GM12878 (cell line): ENCODE measurements around the gene SPDYE4. TPM values are rescaled to one million over a fixed set of nuclear protein-coding genes. Genes with fewer than 3 reads are reported as not detected.
A peak's percentile ranks its signal among the peaks of the same experiment; 100 is the strongest.

ENCODE experiments used
- ATAC-seq: fragments of 200-7000 bp; cut with Tn5 transposase; 3 replicates; pipeline ENCODE4 v1.9.1; 2020; ENCODE audit warnings: mild to moderate bottlenecking, moderate library complexity
- BruUV-seq: library from RNA; stranded (reverse); fragments of 400-500 nt; replicated peaks from 2 replicates; lab custom pipeline; 2021; lab: Mats Ljungman, UMichigan
- CTCF ChIA-PET: fragments of 300-600 bp; sonication (Branson Sonifier 250); formaldehyde crosslinking; extraction: SDS; loops from one replicate; lab custom pipeline; 2021; ENCODE audit warnings: inconsistent platforms; lab: Yijun Ruan, JAX
- POLR2A ChIA-PET: fragments of 350-600 bp; formaldehyde crosslinking; extraction: SDS; loops from one replicate; lab custom pipeline; 2021; ENCODE audit warnings: inconsistent platforms; lab: Charles Lee
- RAD21 ChIA-PET: fragments of 300-600 bp; sonication (Branson Sonifier 250); formaldehyde crosslinking; loops from one replicate; lab custom pipeline; 2023; ENCODE audit warnings: antibody characterized with exemption; ENCODE audit not compliant: unreplicated experiment; lab: Charles Lee
- SMC1A ChIA-PET: fragments of 300-600 bp; sonication (Branson Sonifier 250); formaldehyde crosslinking; loops from one replicate; lab custom pipeline; 2023; ENCODE audit not compliant: unreplicated experiment, uncharacterized antibody; lab: Charles Lee
- DNase-seq: peaks from one replicate; pipeline ENCODE4 v3.0.0-alpha.2; 2011; ENCODE audit warnings: low read depth, low spot score
- FAIRE-seq: peaks from 3 replicates; lab custom pipeline; 2011; peaks lifted over from hg19 to GRCh38; lab: Jason Lieb, UNC
- H2AFZ ChIP-seq: 2 replicates; pipeline ENCODE4 v1.6.0; 2011; ENCODE audit warnings: low read depth, low read length, control low read depth; ENCODE audit not compliant: control insufficient read depth
- H3K27ac ChIP-seq: 2 replicates; pipeline ENCODE4 v1.5.1; 2011; ENCODE audit warnings: control low read depth; ENCODE audit not compliant: control insufficient read depth, insufficient read depth
- H3K27me3 ChIP-seq, 2 experiments: replicated peaks in 1 of 2; 2 replicates each; pipeline versions ENCODE4 v1.6.0 to v1.6.1; 2011; ENCODE audit warnings: low read length in 1 of 2; ENCODE audit not compliant: control insufficient read depth in 2 of 2, insufficient read depth in 2 of 2
- H3K36me3 ChIP-seq, 2 experiments: 2 replicates each; pipeline ENCODE4 v1.5.1; 2011; ENCODE audit warnings: low read length in 1 of 2; ENCODE audit not compliant: control insufficient read depth in 2 of 2, insufficient read depth in 2 of 2
- H3K4me1 ChIP-seq: 2 replicates; pipeline ENCODE4 v1.6.1; 2011; ENCODE audit warnings: mild to moderate bottlenecking, low read length, moderate library complexity, mixed read lengths; ENCODE audit not compliant: control insufficient read depth, insufficient read depth
- H3K4me2 ChIP-seq: 2 replicates; pipeline ENCODE4 v1.6.0; 2011; ENCODE audit warnings: control low read depth; ENCODE audit not compliant: control insufficient read depth, insufficient read depth
- H3K4me3 ChIP-seq: fragments of 200-600 bp; sonication (generic); 2 replicates; pipeline ENCODE4 v1.5.1; 2016
- H3K79me2 ChIP-seq: 2 replicates; pipeline ENCODE4 v1.6.0; 2011; ENCODE audit warnings: low read length; ENCODE audit not compliant: control insufficient read depth, insufficient read depth
- H3K9ac ChIP-seq: 2 replicates; pipeline ENCODE4 v1.8.0; 2011; ENCODE audit warnings: low read length, control low read depth, mixed read lengths; ENCODE audit not compliant: control insufficient read depth, insufficient read depth
- H3K9me3 ChIP-seq: replicated peaks from 3 replicates; pipeline ENCODE4 v1.5.1; 2011; ENCODE audit warnings: mild to moderate bottlenecking, low read length; ENCODE audit not compliant: control insufficient read depth, insufficient read depth
- H4K20me1 ChIP-seq: 2 replicates; pipeline ENCODE4 v1.6.0; 2011; ENCODE audit not compliant: control insufficient read depth, insufficient read depth
- BRCA1 ChIP-seq: IDR thresholded peaks from 2 replicates; pipeline ENCODE4 v1.6.1; 2011; ENCODE audit warnings: low read depth, low read length, improper control_type of control experiment
- POLR2AphosphoS5 ChIP-seq: IDR thresholded peaks from 2 replicates; pipeline ENCODE4 v1.6.1; 2011; ENCODE audit warnings: mild to moderate bottlenecking, low read length, inconsistent platforms
- SIN3A ChIP-seq: IDR thresholded peaks from 2 replicates; pipeline ENCODE4 v1.6.1; 2012; ENCODE audit warnings: low read depth, low read length, improper control_type of control experiment
- ZBED1 ChIP-seq: IDR thresholded peaks from 2 replicates; pipeline ENCODE4 v1.6.1; 2016; ENCODE audit warnings: borderline replicate concordance
- ZNF274 ChIP-seq: IDR thresholded peaks from one replicate; pipeline ENCODE4 v1.8.0; 2011; ENCODE audit not compliant: insufficient read length, insufficient read depth
- ZSCAN29 ChIP-seq: fragments of 450-650 bp; IDR thresholded peaks from 2 replicates; pipeline ENCODE4 v1.6.1; 2017; ENCODE audit warnings: mild to moderate bottlenecking, moderate library complexity
- WGBS: methylation state at CpG from one replicate; pipeline ENCODE4 v1.1.6; 2016; ENCODE audit warnings: low lambda C conversion rate; ENCODE audit not compliant: insufficient replicate concordance, insufficient coverage; ENCODE audit errors: missing lambda C conversion rate; 5-methylcytosine and 5-hydroxymethylcytosine counted together
- in situ Hi-C: fragments of 300-500 bp; cut with MboI; formaldehyde crosslinking; loops from 9 replicates; pipeline ENCODE4 v1.14.3; 2018; ENCODE audit warnings: mixed read lengths
- intact Hi-C: fragments of 100-400 bp; cut with micrococcal nuclease; formaldehyde crosslinking; loops from one replicate; pipeline ENCODE4 v1.14.2; 2022; ENCODE audit not compliant: unreplicated experiment
- polyA plus RNA-seq, 11 experiments: library from polyadenylated mRNA; depleted of rRNA in 4 of 11; unstranded in 6 of 11; stranded (reverse) in 5 of 11; fragments of >200 nt; fragmentation: Nextera tagmentation in 4 of 11; fragmentation: Illumina TruSeq in 1 of 11; extraction: Ambion mirVana in 4 of 11; extraction: Trizol in 1 of 11; gene quantifications; 1 replicate in 1 of 11; 2 replicates in 10 of 11; pipeline versions ENCODE4 v1.2.1 to v1.2.3, GENCODE V29; 2011 to 2016; ENCODE audit warnings: inconsistent platforms in 2 of 11, missing spikeins in 2 of 11, low read depth in 1 of 11
- total RNA-seq, 4 experiments: library from RNA; depleted of rRNA in 3 of 4; stranded (reverse); fragments of >200 nt in 3 of 4; fragmentation: Illumina TruSeq in 1 of 4; extraction: Trizol in 1 of 4; gene quantifications; 2 replicates each; pipeline versions ENCODE4 v1.2.1 to v1.2.3, GENCODE V29; 2013 to 2021

The SPDYE4 gene
- total and polyA plus RNA-seq, 10 of the 15 experiments (the other 5 are each of a cell fraction or from before 2014, with no cell fraction given), result 0.07 to 0.18 TPM; not detected in 8

DNA sequence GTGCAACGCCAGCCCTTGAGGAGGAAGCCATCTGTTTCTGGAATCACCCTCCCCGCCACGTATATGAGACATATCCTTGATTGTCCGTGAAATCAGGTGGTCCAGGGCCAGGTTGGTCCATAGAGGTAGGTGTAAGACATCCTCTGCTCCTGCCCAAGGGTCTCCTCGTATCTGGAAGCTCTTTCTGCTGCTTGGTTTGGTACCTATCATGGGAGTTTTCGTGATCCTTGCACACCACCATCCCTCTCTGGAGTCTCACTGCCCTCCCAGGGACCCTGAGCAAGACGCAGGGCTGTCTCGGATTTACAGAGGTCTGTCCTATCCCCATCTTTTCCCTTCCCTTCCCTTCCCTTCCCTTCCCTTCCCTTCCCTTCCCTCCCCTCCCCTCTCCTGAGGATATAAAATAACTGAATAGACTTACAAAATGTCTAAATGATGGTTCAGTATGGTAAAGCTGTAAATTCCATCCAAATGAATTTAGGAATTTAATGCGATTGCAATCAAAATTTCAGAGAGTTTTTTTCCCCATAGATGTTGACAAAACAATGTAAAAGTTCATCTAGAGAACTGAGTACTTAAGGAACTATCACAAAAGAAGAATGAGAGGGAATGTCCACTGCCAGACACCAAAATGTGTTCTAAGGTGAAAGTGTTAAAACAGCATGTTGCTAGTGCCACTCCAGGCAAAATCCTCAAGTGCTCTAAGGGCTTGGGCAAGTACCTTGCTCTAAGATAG, 11.7 kb downstream of the SPDYE4 start:
- ChIA-PET SMC1A (interaction anchor here (0.7 to 3.6 kb wide), 7 partner anchors 10 to 336 kb away, joined by 3 to 20 read pairs (median 6); no protein-coding TSS in a partner anchor), RAD21 (interaction anchor here (0.8 to 2.6 kb wide), 7 partner anchors 36 to 369 kb away, joined by 3 to 34 read pairs (median 7); no protein-coding TSS in a partner anchor)

More for the DNA sequence above, 11.7 kb downstream of the SPDYE4 start:
- BruUV-seq, result no TSS peak
- ATAC-seq, result no peak
- WGBS, result 15% methylated on average over 9 of the region's 9 CpGs
- POLR2A ChIA-PET, result interaction anchor here (0.6 kb wide), 2 partner anchors 413 to 546 kb away, joined by 4 to 5 read pairs; no protein-coding TSS in a partner anchor
- Histone ChIP-seq H3K36me3 (no peaks in the 10 kb centered on the region), H3K4me2 (peak overlapping the region; percentile 94), H3K27ac (no peak overlapping the region), H4K20me1 (no peaks in the 10 kb centered on the region), H3K9ac (no peak overlapping the region; the same call in 1 of the 2 replicates), H3K9me3 (no peaks in the 10 kb centered on the region; the same call in 2 of the 3 replicates), H3K4me1 (peaks cover 5% of the 10 kb centered on the region), H3K79me2 (no peaks in the 10 kb centered on the region), H3K4me3 (peak overlapping the region; percentile 85; the same call in 1 of the 2 replicates), H2AFZ (peak overlapping the region; percentile 96), H3K27me3 (no peaks in the 10 kb centered on the region; a peak in 1 of 4 replicates)
- in situ Hi-C loops, result loop anchor here (5.0 to 10.0 kb wide), 2 partner anchors 334 to 672 kb away; no protein-coding TSS in a partner anchor
- intact Hi-C loops, result loop anchor here (1.0 to 10.0 kb wide), 4 partner anchors 174 to 672 kb away; partner anchors contain the start of gene RPL26
- FAIRE-seq, result no peak
- TF ChIP-seq ZSCAN29, result no peak
- no peak for TF ChIP-seq ZNF274
- no peak for TF ChIP-seq SIN3A
- peak; percentile 76 for TF ChIP-seq POLR2AphosphoS5
- peak; percentile 60; the same call in 1 of the 2 replicates for TF ChIP-seq ZBED1
- TF ChIP-seq BRCA1, result no peak
- DNase-seq, result peak; percentile 1
- CTCF ChIA-PET, result interaction anchor here (0.6 to 3.9 kb wide), 29 partner anchors 9 to 684 kb away, joined by 3 to 67 read pairs (median 4); partner anchors contain the start of genes KRABD2 and NDEL1
